Urothelium cell line (cell line): ENCODE data around the gene DHH.

Source experiments
- DNase-seq: peaks from one replicate; pipeline ENCODE4 v3.0.0; 2011; ENCODE audit warnings: low spot score, mixed read lengths
- FAIRE-seq: peaks from 2 replicates; lab custom pipeline; 2011; peaks lifted over from hg19 to GRCh38; lab: Jason Lieb, UNC

Gene DHH

DNA sequence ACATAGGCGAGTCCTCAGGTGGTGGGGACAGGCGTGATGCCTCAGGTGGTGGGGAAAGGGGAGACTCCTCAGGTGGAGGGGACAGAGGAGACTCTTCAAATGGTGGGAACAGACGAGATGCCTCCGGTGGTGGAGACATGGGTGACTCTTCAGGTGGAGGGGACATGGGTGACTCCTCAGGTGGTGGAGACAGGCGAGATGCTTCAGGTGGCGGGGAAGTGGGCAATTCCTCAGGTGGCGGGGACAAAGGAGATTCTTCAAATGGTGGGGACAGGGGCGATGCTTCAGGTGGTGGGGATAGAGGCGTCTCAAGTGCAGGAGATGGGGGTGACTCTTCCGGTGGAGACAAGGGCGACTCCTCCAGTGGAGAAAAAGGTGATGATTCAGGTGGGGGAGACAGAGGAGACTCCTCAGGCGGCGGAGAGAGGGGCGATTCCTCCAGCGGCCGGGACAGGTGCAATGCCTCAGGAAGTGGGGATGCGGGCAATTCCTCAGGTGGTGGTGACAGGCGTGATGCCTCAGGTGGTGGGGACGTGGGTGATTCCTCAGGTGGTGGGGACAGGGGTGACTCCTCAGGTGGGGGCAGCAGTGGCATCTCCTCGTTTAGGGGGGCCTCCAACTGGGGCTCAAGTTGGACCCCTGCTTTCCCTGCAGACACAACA is 42.7 kb downstream of the DHH start:
- FAIRE-seq: no peak
- DNase-seq: no peak

DNA sequence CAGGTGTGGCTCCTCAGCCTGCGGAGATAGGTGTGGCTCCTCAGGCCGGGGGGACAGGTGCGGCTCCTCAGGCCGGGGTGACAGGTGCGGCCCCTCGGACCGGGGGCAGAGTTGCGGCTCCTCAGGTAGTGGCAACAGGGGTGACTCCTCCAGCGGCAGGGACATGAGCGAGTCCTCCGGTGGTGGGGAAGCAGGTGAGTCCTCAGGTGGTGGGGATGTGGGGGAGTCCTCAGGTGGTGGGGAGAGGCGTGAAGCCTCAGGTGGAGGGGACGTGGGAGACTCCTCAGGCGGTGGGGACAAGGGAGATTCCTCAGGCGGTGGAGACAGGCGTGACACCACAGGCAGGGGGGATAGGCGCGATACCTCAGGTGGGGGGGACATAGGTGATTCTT is 43.2 kb downstream of the DHH start:
- FAIRE-seq: no peak

DNA sequence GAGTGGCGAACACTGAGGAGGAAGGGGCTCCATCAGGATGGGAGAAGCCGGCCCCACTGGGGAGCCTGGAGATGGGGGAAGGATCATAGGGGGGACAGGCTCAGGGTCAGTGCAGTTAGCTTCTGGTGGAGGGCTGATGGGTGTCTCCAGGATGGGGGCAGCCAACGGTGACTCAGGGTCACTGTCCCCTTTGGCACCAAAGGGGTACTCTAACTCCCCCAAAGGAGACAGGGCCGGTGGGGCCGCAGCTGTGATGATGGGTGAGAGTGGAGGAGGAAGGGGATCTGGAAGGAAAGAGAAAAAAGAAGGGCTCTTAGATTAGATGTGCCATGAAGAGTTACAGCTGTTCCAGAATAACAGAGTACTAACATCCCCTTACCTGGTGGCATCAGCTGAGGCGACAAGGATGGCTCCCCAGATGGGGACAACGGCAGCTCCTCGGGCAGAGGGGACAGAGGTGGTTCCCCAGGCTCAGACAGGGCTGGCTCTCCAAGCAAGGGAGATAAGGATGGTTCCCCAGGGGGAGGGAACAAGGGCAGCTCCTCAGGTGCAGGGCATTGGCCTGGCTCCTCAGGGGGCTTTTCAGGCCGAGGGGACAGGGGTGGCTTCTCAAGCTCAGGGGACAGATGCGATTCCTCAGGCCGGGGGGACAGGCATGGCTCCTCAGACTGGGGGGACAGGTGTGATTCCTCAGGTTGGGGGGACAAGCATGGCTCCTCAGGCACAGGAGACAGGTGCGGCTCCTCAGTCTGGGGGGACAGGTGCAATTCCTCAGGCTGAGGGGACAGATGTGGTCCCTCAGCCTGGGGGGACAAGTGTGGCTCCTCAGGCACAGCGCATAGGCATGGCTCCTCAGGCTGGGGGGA is 43.9 kb downstream of the DHH start:
- FAIRE-seq (no peak), DNase-seq (no peak)

More for the DNA sequence above, 43.2 kb downstream of the DHH start:
- no peak for DNase-seq

DNA sequence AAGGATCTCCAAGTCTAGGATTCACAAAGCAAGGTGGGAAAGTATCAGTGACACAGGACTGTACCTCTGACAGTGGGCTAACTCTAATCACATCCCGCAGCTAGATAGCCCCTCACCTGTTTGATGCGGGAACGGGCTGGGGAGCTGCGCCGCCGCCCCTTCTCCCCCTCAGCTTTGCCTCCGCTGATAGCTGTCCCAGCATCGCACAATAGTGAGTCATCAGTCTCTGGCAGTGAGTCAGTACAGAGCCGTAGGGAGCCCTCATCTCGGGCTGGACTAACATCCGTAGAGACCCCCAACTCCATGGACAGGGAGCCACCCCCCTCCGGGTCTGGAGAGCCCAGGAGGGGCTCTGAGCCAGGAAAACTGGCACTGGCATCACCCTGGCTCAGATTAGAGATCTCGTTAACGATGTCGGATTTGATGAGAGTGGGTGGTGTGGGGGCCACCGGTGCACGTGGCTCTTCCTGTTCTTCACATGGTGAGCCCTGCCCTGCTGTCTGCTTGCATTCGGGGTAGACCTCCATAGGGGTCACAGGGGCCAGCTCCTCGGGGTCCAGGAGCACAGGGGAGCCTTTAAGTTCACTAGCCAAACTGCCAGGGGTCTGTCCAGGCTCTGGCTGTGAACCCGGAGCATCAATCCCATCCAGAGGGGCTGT is 44.9 kb downstream of the DHH start:
- peak; percentile 83 for DNase-seq

DNA sequence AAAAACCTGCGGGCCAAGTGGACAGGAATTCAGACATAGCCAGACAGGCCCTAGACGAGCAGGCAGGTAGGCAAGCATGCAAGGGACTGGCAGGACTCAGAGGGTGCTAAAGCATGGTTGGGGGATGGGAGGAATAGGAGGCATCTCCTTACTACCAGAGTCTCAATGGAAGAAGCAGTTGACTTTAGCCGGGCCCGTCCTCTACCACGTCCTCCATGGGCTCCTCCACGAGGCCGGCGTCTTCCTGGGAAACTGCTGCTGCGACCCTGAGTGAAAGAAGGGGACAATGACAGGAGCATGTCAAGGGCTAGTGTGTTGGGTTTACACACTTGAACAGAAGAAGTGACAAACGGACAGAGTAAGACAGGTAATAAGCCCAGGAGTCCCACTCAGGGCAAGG is 45.6 kb downstream of the DHH start:
- DNase-seq (no peak), FAIRE-seq (no peak)

More for the DNA sequence above, 44.9 kb downstream of the DHH start:
- FAIRE-seq: peak; percentile 56

DNA sequence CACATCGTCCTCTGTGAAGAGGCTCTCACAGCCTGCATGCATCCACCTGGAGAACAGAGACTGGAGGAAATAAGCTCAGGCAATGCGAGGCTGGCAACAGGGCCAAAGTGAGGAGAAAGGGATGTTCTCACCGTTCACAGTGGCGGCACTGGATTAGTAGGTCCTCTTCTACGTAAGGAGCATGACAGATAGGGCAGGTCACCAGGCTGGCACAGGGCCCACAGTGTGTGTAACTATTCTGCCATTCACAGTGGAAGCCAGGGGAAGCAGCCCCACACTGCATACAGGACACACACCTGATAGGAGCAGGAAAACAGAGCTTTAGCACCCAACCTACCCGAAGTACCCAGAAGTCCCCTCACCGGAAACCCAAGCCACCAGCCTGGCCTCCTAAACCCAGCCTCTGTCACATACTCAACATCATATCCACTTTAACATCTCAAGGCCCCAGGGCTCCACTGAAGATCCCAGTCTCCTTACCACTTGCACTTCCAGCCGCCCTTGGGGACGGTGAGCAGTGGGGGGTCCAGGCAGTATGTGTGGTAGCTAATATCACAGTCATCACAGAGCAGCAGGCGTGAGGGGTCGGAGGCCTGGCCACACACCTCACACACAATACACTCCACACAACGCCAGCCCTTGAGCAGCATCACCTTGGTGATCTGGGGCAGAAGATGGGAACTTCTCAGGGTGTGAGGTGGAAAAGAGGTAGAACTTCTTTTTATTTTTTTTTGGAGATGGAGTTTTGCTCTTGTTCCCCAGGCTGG is 48.3 kb downstream of the DHH start:
- FAIRE-seq (no peak), DNase-seq (no peak)

DNA sequence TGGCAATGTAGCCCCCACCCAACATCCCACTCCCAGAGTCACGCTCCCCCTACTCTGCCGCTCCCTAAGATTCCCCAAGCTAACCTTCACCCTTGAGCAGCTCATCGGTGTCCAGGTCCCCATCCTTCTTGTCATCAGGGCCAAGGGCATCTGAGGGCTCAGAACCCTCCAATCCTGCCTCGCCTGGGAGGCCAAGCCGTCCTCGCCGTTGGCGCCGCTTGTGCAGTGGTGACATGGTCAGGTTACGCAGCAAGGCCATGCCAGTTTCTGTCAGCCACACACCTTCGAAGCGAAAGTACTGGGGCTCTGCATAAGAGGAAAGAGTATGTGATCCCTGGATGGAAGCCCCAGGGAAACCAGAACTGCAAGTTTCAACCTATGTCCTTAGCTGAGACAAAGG is 49.9 kb downstream of the DHH start:
- DNase-seq (no peak), FAIRE-seq (no peak)

DNA sequence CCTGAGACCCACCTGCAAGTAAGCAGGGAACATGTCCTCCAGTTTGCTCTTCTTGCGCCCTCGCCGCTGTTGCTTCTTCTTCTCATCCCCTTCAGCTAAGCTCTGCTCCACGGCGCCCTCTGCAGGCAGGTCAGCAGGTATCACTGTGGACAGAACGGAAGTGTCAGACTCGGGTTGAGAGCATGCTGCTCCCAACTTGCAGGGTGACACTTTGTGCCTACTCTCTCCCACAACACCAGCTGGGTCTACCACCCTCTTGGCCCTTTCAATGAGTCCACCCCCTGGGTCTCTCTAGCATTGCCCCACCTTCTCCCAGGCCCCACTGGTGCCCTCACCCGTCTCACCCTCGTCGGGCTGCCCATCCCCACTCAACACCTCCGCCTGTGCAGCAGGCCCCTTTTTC is 50.7 kb downstream of the DHH start:
- peak; percentile 32 for FAIRE-seq

DNA sequence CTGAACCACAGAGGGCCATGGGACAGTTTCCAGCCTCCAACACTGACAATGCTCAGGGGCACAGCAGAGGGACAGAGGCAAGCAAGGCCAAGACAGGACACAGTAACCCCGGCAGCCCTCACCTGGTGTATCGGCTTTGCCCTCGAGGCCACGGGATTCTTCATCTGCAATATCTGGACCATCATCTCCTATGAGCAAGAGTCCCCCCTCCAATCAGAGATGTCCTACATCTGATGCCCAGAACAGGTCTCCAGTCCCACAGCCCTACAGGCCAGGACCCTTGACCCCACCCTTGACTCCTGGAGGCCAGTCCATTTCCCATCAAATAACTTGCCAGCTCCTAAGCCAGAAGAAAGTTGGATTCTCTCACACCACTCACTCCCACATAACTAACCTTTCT is 51.4 kb downstream of the DHH start:
- no peak for FAIRE-seq
- no peak for DNase-seq

More for the DNA sequence above, 50.7 kb downstream of the DHH start:
- peak; percentile 60 for DNase-seq

DNA sequence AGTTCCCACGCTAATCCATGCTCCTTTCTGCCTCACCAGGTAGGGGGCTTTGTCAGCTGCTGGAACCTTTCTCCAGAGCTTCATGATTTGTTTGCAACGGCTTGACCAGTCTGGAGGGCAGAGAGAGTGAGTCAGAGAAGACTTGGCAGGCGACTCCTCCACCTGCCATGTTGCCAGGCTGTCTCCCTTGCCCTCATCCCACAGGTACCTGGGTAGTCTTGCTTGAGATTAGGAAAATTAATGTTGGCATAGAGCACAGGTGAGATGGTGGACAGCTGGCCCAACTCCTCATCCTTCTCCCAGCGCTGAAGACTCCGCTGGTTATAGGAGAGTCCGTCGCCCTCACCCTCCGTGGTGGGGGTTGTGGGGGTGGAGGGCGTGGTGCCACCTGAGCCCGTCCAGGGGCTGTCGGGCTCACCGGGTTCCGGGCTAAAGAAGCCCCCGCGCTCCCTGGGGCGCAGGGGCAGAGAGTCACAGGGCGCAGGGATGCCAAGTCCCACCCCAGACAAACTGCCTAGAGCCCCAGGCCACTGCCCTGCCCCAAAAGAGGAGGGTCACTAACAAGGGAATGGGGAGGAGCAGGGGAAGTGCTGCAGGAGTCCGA is 52.6 kb downstream of the DHH start:
- FAIRE-seq (no peak), DNase-seq (no peak)

DNA sequence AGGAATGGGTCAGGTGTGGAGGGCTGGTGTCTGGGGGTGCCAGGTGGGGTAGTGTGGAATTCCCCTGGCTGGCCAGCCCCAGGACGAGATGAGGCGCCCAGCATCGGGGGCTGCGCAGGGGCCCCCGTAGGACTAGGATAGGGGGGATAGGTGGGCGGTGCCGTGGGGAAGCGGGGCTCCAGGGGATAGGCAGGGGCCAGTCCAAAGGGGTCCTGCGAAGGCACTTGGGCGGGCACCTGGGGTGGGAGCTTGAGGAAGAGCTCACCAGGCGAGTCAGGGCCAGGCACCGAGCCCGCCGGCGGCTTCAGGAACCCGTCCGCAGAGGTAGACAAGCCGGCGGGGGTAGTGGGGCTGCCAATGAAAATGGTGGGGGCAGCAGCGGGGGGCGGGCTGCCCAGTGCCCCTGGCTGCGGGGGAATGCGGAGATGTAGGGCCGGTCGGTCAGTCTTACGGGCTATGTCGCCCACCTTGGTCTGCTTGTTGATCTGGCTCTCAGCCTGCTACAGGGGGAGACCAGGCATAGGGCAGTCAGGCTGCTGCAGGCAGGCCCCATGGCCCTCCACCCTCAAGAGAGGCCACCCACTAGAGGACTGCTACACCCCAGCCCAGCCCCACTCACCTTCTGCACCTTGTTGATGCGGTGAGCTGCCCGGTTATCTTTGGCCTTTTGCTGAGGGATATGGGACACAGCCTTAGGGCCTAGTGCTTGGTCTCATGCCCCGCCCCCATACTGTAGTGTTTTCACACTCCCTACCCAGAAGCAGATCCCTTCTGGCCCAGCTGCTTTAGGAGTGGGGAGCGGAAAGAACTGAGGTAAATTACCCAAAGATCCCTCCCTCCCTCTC is 53.3 kb downstream of the DHH start:
- FAIRE-seq: no peak
- DNase-seq: no peak

DNA sequence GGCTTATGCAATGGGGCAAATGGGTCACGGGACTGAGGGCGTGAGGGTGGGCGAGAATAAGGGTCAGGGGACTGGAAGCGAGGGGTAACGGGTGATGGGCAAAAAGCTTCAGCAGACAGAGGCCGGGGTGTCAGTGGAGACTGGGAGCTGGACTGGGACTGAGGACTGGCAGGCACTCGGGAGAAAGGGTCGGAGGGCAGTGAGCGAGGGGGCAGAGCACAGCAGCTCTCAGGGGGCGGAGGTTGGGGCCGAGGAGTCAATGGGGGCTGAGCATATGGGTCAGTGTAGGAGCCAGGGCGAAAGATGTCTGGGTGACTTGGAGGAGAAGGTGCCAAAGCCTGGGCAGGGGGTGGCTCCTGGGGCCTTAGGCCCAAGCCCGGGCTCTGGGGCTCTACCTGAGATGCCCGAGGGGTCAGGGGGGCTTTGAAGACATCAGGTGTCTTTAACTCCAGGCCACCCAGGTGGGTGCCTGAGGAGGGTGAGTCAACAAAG is 54.2 kb downstream of the DHH start:
- DNase-seq (no peak), FAIRE-seq (no peak)

DNA sequence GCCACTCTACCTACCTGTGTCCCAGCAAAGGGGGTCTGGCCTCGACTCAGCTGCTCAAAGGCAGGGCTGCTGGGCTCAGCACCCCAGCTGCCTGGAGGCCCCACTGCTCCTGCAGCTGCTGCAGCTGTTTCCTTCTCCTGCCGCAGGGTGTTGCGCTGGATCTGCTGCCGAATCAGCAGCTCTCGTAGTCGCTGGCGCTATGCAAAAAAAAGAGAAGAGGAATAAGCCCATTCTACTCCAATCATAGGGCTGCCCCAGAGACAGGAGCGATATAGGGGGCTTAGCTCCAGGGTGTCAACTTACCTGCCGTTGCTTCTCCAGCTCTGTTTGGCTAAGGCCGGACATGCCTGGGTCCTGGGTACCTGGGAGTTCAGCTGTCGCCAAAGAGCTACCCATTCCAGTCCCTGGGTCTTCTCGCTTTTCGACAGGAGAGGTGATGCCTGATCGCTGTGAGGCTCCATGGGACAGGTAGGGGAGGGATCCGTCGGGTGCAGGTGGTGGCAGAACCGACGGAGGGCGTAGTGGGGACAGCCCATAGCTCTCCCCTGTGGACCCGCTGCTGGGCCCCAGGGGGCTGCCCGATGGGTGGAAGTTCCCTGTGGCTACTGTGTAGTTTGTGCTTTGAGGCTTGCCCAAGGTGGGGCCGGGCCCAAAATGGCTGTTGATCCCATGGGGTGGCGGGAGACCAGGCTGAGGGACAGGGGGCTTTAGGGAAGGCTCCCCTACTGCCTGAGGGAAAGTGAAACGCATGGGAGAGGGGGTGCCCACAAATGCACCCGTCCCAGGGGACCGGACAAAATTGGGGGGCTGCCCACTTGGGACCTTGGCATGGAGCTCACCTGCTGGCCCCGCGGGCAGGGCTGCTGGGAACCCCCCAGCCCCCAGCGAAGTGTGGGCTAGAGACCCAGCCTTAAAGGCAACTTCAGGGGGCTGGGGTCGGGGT is 54.9 kb downstream of the DHH start:
- DNase-seq (no peak), FAIRE-seq (no peak)

DNA sequence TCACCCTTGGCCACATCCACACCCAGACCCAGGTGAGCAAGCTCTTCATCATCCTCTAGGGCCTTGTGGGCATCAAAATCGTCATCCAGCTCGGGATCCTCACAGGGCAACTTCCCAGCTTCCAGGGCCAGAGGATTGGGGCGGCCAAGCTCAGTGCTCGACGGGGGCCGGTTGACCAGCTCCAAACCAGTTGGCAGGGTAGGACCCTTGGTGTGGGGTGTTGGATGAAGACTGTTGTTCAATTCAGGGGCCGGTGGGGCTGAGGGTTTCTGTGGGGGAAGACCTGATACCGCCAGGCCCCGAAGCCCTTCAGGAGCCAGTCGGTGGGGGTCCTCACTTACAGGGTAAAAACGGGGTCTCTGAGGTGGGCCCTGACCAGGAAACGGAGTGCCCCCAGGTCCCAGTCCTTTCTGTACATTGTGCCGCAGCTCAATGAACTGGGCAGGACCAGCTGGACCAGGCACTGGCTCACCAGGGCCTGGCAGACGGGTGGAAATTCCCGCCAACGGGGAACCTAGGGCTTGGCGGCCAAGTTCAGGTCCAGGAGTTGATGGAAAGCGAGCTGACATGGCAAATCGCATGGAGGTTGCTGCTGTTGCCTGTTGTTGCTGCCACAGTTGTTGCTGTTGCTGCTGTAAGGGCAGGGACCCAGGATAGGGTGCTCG is 56.2 kb downstream of the DHH start:
- FAIRE-seq (peak; percentile 68), DNase-seq (no peak)

DNA sequence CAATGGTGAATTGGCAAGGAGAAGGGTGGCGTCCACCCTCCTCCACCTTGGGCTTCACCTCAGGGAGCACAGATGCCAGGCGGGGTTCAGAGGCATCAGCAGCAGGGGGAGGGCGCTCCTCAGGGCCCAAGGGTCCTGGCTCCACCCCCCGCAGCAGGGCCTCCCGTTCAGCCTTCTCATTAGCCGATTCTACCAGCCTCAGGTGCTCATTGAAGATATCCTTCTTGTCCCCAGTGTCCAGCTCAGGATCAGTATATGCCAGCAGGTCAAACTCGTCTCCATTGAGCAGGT is 56.7 kb downstream of the DHH start:
- DNase-seq (no peak), FAIRE-seq (no peak)

DNA sequence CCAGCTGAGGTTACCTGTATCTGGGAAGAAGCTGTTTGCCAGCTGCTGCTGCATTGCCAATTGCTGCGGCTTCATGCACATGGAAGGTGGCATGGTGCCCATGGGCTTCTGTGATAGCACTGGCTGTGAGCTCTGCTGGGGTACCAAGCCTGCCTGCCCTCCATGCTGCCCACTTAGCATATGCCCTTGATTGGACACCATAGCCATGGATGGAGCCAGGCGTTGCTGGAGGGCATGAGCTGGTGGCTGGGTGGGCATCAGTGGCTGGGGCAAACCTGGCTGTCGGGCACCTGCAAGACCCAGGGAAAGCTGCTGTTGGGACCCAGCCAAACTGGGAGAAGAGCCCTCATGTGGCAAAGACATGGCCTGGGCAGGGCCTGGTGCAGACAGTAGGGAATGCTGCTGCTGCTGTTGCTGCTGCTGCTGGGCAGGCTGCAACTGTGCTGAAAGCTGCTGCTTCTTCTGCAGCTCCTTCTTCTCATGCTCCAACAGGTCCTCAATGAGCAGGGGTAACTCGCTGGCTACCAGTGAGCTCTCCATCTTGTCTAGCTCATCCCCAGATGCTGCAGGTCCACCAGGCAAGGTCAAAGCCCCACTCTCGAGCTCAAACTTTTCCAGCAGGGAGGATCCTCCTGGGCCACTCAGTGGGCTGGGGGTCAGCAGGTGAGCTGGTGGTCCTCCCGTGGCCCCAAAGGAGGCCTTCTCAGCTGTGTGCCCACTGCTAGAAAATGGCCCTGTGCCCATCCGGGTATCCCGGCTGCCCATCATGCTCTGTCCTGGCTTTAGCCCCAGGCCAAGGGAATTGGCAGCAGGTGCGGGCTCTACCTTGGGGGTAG is 57.3 kb downstream of the DHH start:
- no peak for DNase-seq
- peak; percentile 50 for FAIRE-seq
